Body of pancreas (tissue), 4 donors: ENCODE results near the gene TRIB2. TPM values are rescaled to one million over a fixed set of nuclear protein-coding genes. Genes with fewer than 3 reads are reported as not detected.

Experiments
- ATAC-seq: fragments of 150-250 bp; one replicate; pipeline ENCODE4 v1.9.1; 2016
- DNase-seq, 4 donors: peaks; one replicate each; pipeline ENCODE4 v3.0.0-alpha.2; 2019
- H3K27ac ChIP-seq, 4 donors: fragments of 200-600 bp; sonication (generic); 1 replicate in 3 of 4; 2 replicates in 1 of 4; pipeline versions ENCODE4 v1.5.1 to v1.6.1; 2016 to 2019; ENCODE audit warnings: mild to moderate bottlenecking in 1 of 4, mixed read lengths in 1 of 4, moderate library complexity in 1 of 4
- H3K27me3 ChIP-seq, 2 donors: fragments of 200-600 bp; sonication (generic); one replicate each; pipeline ENCODE4 v1.6.0; 2016; ENCODE audit warnings: mild to moderate bottlenecking in 1 of 2
- H3K36me3 ChIP-seq, 2 donors: fragments of 200-600 bp; sonication (generic); replicated peaks in 1 of 2; 2 replicates each; pipeline ENCODE4 v1.5.1; 2016; ENCODE audit warnings: low read depth in 2 of 2; ENCODE audit not compliant: insufficient read depth in 1 of 2
- H3K4me1 ChIP-seq: fragments of 200-600 bp; sonication (generic); one replicate; pipeline ENCODE4 v1.6.0; 2016
- H3K4me3 ChIP-seq, 2 donors: fragments of 200-600 bp; sonication (generic); 1 replicate in 1 of 2; 2 replicates in 1 of 2; pipeline ENCODE4 v1.5.1; 2016 to 2019
- H3K9me3 ChIP-seq, 3 donors: fragments of 200-600 bp; sonication (generic); 1 replicate in 2 of 3; 2 replicates in 1 of 3; pipeline ENCODE4 v1.5.1; 2016
- CTCF ChIP-seq, 7 experiments: fragments of 450-650 bp in 4 of 7; fragments of 200-600 bp in 3 of 7; sonication (generic) in 3 of 7; IDR thresholded peaks; one replicate each; pipeline ENCODE4 v1.5.1; 2016 to 2019; ENCODE audit warnings: antibody characterized with exemption in 7 of 7
- POLR2A ChIP-seq, 3 donors: fragments of 450-650 bp; IDR thresholded peaks; one replicate each; pipeline ENCODE4 v1.6.1; 2016; ENCODE audit warnings: antibody characterized with exemption in 3 of 3, mild to moderate bottlenecking in 2 of 3
- WGBS, 2 donors: methylation state at CpG; one replicate each; pipeline ENCODE4 v1.1.5; 2017; 5-methylcytosine and 5-hydroxymethylcytosine counted together
- intact Hi-C: fragments of 100-400 bp; cut with DNase I; formaldehyde crosslinking; loops from one replicate; pipeline ENCODE4 v1.15.1; 2023
- total RNA-seq, 2 donors: library from RNA; depleted of rRNA; stranded (reverse); fragments of >200 nt; gene quantifications; one replicate each; pipeline ENCODE4 v1.1.0, GENCODE V29; 2016

Gene TRIB2
- total RNA-seq, 2 donors from 2014 or later, result 49.3 to 99.2 TPM

- no peak for TF ChIP-seq CTCF (IDR thresholded peaks at IDR 0.05)
- no peak for TF ChIP-seq POLR2A (IDR thresholded peaks at IDR 0.05)
- Histone ChIP-seq H3K9me3 (no peaks in the 10 kb centered on the region), H3K4me3 (no peak overlapping the region), H3K4me1 (peaks cover 2% of the 10 kb centered on the region), H3K27me3 (no peaks in the 10 kb centered on the region), H3K36me3 (no peaks in the 10 kb centered on the region), H3K27ac (no peak overlapping the region)
- WGBS, 2 donors, result 87 to 91% methylated on average over 11 to 12 of the region's 12 CpGs
- no peak for ATAC-seq
- intact Hi-C loops, result no loop called here
- peak in 2 of 4 donors; percentile 37 to 44 for DNase-seq
Measured at GRCh38 chr2:12725233-12726187, 8.8 kb downstream of the TRIB2 start.

GRCh38 chr2:12726271-12726670 is 9.5 kb downstream of the TRIB2 start:
- H3K9me3 ChIP-seq, result no peaks in the 10 kb centered on the region
- H3K36me3 ChIP-seq, result no peaks in the 10 kb centered on the region
- H3K27ac ChIP-seq, result no peak overlapping the region
- DNase-seq (no peak), ATAC-seq (no peak)
- no peak overlapping the region for H3K4me3 ChIP-seq
- no peak for TF ChIP-seq POLR2A (IDR thresholded peaks at IDR 0.05)
- no peak for TF ChIP-seq CTCF (IDR thresholded peaks at IDR 0.05)
- 79 to 86% methylated on average over 2 of the region's 2 CpGs for WGBS, 2 donors
- no peaks in the 10 kb centered on the region for H3K4me1 ChIP-seq
- intact Hi-C loops, result no loop called here
- H3K27me3 ChIP-seq, result no peaks in the 10 kb centered on the region

- 76 to 81% methylated on average over 6 of the region's 6 CpGs for WGBS, 2 donors
- DNase-seq, result no peak
- TF ChIP-seq CTCF (IDR thresholded peaks at IDR 0.05) (no peak), POLR2A (IDR thresholded peaks at IDR 0.05) (no peak)
- no peaks in the 10 kb centered on the region for H3K9me3 ChIP-seq
- no peak for ATAC-seq
- intact Hi-C loops, result no loop called here
- no peak overlapping the region for H3K27ac ChIP-seq
- no peaks in the 10 kb centered on the region for H3K36me3 ChIP-seq
- no peak overlapping the region for H3K4me3 ChIP-seq
- H3K27me3 ChIP-seq, result no peaks in the 10 kb centered on the region
- H3K4me1 ChIP-seq, result peaks cover under 1% of the 10 kb centered on the region
Measured at GRCh38 chr2:12727065-12727464, 10.3 kb downstream of the TRIB2 start.

GRCh38 chr2:12727641-12728040 is 10.9 kb downstream of the TRIB2 start:
- ATAC-seq, result no peak

More at GRCh38 chr2:12727641-12728040, 10.9 kb downstream of the TRIB2 start:
- WGBS, 2 donors, result 72 to 88% methylated on average over 5 of the region's 5 CpGs
- no peaks in the 10 kb centered on the region for H3K9me3 ChIP-seq
- TF ChIP-seq CTCF (IDR thresholded peaks at IDR 0.05), result no peak
- TF ChIP-seq POLR2A (IDR thresholded peaks at IDR 0.05), result no peak
- H3K4me1 ChIP-seq, result peaks cover 6% of the 10 kb centered on the region
- no peaks in the 10 kb centered on the region for H3K36me3 ChIP-seq
- intact Hi-C loops, result no loop called here
- no peak overlapping the region for H3K27ac ChIP-seq
- DNase-seq, result no peak
- H3K27me3 ChIP-seq, result no peaks in the 10 kb centered on the region
- no peak overlapping the region for H3K4me3 ChIP-seq
